Activated CD4-positive, alpha-beta T cell treated with anti-CD3 and anti-CD28 coated beads, Interleukin-2, amount 50 U/mL, for 48 hours (primary cell): Measurements from ENCODE around the gene ZNF286A.
"Not testable (repeated sequence)": the region's sequence is repeated elsewhere in the genome, so short reads cannot be mapped to it uniquely, and the experiment has no call there.

ENCODE experiments used
- DNase-seq, 2 experiments: peaks; one replicate each; pipeline ENCODE4 v3.0.0-alpha.2; 2020

Gene ZNF286A

DNA sequence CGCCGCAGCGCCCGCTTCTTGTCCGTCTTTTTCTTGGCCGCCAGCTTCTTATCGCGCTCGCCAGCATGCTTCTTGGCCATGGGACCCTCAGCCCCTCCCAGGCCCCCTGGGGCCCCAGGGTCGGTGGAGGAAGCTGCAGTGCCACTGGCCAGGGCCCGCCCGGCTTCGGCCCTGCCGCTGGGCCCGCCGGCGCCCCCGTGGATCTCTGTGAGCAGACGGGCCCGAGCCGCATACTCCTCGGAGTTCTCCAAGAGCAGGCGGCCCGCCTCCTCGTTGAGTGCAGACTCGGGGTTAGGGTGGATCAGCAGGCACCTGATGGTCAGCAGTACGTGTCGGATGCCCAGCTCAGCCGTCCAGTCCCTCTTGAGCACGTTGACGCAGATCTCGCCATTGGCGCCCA is 4.7 kb downstream of the ZNF286A start:
- not testable (repeated sequence) for DNase-seq

DNA sequence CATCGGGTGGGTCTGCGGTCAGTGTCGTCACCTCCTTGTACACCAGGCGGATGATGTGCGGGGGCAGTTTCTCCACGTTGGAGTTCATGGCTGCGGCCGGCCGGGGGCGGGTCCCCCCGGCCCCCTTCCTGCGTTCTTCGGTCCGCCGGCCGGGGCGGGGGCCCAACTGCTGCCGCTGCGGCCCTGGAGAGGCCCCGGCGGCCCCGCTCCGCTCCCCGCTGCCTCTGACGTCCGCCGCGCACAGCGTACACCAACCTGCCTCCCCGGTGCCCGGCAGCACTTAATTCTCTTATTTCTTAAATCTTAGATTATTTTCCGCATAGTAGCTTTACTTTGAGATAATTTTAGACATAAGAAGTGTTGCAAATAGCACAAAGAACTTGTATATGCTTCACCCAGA is 5.3 kb downstream of the ZNF286A start:
- DNase-seq: not testable (repeated sequence)

DNA sequence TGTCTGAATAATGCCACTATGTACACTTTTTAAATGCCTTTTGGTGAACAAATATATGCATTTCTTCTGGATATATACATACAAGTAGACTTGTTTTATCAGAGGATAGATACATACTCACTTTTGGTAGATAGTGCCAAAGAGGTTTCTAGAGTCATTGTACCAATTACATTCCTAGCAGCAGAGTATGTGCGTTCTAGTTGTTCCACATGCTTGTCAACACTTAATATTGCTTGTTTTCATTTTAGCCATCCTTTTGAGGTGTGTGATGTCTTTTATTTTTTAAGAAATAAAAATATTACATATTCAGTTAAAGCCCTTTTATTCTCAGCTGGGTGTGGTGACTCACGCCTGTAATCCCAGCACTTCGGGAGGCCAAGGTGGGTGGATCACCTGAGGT is 9.3 kb downstream of the ZNF286A start:
- DNase-seq: not testable (repeated sequence)

DNA sequence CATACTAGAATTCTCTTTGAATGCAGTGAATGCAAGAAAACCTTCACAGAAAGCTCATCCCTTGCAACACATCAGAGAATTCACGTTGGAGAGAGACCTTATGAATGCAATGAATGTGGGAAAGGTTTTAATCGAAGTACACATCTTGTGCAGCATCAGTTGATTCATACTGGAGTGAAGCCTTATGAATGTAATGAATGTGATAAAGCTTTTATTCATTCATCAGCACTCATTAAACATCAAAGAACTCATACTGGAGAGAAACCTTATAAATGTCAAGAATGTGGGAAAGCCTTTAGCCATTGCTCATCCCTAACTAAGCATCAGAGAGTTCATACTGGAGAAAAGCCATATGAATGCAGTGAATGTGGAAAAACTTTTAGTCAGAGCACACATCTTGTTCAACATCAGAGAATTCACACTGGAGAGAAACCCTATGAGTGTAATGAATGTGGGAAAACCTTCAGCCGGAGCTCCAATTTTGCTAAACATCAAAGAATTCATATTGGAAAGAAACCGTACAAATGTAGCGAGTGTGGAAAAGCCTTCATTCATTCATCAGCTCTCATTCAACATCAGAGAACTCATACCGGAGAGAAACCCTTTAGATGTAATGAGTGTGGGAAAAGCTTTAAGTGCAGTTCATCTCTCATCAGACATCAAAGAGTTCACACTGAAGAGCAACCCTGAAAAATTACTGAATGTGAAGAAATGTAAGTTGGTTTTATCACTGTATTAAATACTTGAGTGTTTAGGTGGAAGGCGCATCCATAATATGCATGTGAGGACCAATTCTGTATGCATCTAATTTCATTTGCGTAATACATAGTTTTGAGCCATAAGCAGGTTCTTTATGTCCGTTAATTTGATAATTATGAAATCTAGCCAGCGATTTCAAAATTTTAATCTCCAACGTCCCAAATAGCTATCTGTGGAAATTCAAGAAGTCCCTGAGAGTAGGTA is 17.3 kb downstream of the ZNF286A start:
- DNase-seq: not testable (repeated sequence)

DNA sequence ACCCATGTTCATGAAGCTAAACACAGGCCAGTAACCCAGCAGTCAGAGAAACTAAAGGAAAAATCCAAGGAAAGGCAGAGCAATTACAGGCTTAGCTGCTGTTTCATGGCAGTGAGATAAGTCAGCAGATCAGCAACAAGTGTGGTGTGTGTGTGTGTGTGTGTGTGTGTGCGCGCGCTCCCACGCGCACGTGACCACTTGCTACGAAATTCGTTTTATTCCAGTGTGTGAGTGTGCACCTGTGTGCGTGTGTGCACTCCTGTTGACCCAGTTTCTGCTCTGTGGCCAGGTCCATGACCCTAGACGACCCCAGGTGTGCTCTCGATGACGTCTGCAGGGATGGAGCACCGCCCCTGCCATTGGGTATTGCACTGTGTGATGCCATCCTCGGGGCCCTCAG is 31.0 kb downstream of the ZNF286A start:
- DNase-seq: not testable (repeated sequence)

DNA sequence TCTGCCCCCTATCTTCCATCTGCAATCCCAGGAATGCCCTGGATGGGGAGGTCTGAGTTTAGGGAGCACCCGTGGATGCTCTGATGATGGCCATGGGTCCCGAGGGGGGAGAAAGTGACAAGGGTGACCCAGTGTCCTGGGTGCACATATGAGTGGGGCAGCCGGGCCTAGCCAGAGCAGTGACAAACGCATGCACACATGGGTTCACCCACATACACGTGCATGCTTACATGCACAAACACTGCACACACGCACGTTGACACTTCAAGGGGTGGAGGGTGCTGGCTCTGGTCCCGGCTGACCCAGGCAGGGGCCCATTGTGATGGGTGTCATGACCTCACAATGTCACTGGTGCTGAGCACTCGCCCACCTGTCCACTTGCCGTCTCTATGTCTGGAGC is 32.3 kb downstream of the ZNF286A start, which contains the start of gene TBC1D26:
Gene TBC1D26, plus strand, starts transcription at position 384 of the 400 bp plus-strand sequence. CDS start 3,066 bp downstream, outside the sequence.
- not testable (repeated sequence) for DNase-seq

DNA sequence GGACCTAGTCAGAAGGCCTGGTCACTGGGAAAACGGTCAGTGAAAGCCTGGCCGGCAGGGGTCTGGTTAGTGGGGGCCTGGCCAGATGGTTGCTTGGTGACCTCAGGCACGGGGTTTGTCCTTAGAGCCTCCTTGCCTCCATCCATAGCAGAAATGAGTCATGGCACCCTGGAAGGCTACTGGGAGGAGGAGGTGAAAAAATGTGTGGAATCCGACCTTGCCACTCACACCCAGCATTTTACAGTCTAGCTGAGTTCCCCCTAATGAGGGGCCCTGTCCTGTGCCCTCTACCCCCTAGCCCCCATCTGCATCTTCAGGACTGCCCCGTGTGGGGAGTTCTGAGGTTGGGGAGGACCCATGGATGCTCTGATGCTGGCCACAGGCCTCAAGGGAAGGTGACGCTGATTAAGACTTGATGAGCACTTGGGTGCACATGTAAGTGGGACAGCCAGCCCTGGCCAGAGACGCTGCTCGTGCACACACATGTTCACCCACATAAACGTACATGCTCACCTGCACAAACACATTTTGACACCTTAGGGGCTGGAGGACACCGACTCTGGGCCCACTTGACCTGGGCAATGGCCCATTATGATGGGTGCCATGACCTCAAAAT is 33.7 kb downstream of the ZNF286A start:
- not testable (repeated sequence) for DNase-seq

DNA sequence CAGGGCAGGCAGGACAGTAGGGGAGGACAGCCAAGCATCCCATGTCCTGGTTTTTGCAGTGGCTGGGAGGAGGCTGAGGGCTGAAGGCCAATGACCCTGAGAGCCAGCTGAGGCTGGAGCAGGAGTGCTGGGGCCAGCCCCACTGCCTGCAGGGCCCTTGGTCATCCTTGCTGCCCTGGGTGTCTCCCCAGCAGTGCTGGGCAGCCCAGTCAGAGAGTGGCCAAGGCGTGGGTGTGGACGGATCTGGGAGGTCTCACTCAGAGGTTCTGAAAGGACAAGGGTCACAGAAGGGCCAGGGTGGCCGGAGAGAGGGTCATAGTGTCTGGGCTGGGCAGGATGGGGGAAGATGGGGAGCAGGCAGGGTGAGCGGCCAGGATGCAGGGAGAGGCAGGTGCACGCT is 37.0 kb downstream of the ZNF286A start:
- not testable (repeated sequence) for DNase-seq

DNA sequence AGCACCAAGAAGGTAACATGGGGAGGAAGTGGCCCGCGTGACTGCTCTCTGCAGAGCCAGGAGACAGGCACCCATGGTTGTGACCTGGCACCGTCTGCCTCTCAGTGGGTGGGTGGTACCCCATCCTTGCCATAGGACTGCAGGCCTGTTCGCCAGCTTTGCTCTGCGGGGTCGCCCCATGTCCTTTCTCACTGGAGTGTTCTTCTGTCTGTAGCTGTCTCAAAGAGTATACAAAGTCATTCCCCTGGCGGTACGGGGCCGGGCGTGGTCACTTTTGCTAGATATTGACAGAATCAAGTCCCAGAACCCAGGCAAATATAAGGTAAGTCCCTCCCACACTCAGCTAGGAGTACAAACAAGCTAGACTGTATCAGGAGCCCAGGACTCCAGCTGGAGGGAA is 38.5 kb downstream of the ZNF286A start:
- DNase-seq: no peak

DNA sequence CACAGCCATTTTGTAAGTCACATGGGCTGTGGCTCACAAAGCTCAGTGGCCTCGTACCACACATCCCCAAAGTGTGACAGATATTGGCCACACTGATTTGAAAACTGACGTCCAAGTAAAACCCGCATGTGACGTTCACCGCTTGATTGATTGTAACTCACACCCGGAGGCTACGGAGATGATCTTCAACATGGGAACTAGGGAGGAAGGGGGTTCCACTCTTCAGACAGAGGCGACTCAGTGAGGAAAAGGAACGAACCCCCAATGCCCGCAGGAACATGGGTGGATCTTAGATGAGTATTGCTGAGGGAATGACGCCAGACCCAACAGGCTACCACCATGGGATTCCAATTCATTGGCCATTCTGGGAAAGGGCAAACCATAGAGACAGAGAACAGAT is 39.7 kb downstream of the ZNF286A start:
- DNase-seq: not testable (repeated sequence)

DNA sequence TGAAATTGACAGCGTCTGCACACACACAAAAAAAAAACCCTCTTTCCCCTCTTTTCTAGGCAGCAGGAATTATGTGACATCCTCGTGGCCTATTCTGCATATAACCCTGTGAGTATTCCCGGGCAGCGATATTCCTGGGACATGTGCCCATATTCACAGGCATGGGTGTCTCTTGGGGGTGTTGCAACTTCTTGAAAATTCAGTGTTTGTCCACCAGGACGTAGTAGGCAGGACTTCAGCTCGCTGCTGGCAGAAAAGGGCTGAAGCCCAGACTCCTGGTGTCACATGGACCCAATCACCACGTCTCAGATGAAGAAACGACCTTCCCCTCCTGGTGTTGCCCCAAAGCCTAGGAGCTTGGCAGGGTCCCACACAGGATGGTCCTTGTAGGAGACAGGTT is 40.5 kb downstream of the ZNF286A start:
- DNase-seq: not testable (repeated sequence)

DNA sequence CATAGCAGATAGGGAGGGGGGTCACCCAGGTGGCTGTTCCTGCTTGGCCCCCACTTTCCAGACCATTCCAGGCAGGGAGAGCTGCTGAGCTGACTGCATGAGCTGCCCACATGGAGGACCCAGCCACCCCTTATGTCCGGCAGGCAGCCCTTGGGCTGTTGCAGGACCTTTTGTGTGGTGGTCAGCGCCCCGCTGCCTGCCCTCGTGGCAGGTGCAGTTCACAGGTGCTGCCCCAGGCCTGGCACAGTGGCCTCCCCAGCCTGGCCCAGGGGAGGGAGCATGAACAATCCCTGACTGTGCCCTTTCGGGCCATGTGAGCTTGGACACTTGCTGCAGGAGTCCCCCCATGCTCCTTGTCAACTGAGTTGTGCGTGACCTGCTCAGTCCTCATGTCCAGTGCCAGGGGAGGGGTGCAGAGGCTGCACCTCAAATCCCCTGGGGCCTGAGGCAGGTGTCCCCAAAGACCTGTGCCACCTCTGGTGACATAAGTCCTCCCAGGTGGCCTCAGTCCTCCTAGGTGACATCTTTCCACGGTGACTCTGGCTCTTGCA is 41.1 kb downstream of the ZNF286A start:
- no peak for DNase-seq

DNA sequence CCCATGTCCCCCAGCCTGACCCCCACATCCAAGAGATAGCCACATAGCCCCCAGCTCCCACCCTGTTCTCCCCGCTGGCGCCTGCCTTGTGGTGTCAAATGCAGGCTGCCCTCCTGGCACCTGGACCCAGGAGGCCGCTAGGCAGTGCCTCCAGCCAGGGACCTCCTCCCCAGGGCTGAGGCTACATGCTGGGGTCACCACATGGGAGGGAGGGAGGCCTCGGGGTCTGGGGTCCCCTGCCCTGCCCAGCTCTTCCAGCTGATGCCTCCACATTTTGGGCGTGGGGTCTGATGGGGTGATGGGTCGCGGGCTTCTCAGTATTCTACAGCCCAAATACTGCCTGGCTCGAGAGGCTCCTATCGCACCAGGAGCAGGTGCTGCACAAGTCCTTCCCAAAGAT is 42.1 kb downstream of the ZNF286A start:
- DNase-seq: no peak

DNA sequence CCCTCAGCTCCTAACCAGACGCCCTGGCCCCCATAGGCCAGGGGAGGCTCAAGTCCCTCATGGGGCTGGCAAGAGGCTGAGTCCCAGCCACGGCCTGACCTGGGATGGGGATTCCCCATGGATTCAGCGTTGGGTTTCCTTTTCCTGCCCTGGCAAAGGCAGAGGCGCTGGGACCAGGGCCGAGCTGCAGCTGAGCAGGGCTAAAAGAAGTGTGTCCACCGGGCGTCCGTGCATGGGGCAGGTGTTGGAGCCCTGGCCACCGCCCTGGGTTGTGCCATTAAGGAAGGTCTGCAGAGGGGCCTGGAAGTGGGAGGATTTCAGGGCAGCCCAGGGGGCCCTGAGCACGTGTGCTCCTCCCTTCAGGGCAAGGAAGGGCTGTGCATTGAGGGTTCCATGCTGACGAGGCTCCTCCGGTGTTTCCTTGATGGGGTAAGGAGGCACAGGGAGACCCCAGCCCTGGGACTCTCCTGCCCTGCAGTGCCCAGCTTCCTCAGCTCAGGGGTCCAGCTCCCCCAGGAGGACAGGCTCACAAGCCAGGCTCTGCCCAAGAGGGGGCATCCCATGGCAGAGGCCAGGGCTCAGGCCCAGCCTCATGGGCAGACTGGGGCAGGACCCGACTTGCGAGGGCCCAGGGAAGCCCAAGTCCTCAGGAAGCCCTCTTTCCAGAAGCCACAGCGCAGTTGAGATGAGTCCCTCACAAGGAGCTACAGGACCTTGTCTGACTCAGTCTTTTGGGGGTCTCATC is 42.7 kb downstream of the ZNF286A start:
- DNase-seq: no peak

DNA sequence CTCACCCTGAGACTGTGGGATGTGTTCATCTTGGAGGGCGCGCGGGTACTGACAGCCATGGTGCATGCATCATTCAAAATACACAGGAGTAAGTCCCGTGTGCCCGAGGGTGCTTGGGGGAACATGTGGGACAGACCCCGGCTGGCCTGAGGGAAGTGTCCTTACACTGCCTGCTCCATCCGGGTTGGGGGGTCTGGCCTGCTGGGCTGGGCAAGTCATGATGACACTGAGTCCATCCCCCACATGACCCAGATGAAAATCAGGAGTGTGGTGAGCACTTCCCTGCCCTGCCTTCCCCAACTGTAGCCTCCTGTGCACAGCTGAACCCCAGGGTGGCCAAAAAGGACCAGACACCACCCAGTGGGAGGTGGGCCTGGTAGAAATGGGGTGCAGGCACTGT is 43.4 kb downstream of the ZNF286A start:
- DNase-seq: no peak

DNA sequence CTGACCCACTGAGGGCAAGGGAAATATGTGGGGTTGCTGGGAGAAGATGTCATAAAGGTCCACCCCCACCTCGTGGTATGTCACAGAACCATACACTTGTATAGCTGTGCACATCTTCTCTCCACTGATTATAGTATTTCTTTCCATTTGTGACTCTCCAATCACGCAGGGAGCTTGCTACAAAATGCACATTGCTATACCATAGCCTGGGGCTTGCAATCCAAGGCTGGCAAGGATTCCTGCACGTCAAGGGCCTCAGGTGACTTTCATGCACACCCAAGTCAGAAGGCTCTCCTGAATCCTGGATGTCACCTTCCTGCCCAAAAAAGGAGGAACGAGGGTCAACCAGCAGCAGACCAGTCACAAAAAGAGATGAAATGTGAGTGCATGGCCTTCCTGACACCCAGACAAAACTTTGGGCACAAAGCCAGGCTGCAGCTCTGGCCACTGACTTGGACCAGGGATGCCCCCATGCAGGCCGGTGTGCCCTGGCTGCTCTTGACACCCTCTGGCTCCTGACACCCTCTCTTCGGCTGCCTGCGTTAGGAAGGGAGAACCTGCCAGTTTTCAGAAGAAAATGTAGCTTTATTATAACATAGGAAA is 44.6 kb downstream of the ZNF286A start:
- no peak for DNase-seq

DNA sequence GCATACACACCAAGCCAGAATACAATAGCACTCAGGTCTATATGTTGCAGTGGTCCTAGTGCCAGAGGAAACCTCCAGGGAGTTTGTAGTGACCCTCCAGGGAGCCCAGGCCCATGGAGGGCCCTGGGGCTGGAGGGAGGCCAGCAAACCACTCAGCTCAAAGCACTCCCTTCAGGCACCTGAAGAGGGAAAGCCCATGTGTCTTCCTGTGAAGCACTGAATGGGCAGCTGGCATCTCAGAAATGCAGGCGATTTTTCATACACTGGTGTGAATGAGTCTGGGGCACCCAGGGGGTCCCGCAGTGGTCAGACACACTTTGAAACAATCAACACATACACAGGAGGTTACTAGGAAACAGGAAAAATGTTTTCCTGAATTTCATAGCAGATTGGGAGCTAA is 45.3 kb downstream of the ZNF286A start:
- DNase-seq: no peak

DNA sequence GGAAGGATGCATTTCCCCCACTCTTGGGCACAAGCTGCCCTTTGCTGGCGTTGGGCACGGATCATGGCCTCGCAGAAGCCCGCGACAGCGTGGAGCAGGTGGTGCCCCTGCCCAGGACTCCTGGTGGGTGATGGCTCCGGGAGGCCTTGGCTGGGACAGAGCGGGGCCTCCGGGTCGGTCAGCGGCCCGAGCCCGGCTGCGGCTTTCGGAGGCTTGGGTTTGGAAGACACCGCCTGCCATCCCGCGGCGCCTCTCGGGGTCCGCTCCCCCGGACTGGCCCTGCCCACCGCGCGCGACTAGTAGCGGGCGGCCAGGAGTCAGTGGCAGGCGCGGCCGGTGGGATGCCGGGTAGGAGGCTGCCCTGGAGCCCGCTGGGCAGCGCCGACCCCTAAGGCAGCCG is 49.9 kb downstream of the ZNF286A start:
- not testable (repeated sequence) for DNase-seq

DNA sequence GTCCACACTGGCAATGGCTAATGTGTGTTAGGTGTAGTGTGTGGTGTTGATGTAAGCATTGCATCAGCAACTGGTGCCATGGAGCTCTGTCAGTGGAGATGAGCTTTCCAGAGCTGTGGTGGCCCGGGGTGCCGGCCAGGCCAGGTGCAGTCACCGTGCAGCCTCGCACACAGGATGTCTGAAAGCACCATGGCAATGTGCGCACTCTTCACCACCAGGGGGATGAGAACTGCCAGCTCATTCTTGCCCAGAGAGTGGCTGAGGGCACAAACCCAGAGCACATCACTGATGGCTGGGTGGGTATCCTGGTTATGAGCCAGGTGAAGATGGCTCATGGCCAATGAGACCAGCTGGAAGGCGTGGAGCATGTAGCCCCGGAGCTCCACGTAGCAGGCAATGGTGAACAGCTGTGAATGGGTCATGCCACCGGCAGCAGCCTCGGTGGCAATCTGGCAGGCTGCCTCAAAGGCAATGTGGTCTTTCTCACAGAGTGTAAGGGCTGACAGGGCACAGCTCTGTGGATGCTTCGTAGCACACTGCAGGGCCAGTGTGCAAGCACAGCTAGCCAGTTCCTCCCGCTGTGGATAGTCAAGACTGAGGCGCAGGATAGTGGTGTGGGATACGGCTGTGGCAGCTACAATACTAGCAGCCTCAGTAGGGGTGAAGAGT is 69.4 kb downstream of the ZNF286A start:
- not testable (repeated sequence) for DNase-seq
